OCI-M2 (cell line): ENCODE data around the gene MMP23B.
"Not testable (repeated sequence)": the region's sequence is repeated elsewhere in the genome, so short reads cannot be mapped to it uniquely, and the experiment has no call there.

ENCODE experiments used
- DNase-seq: peaks from one replicate; lab custom pipeline; 2025; ENCODE audit not compliant: unreplicated experiment; lab: John Stamatoyannopoulos, UW

Gene MMP23B

GRCh38 chr1:1630191-1630964 lies 1.6 kb upstream of the MMP23B start:
- no peak for DNase-seq

- no peak for DNase-seq
These were observed 800 bp upstream of the MMP23B start for GRCh38 chr1:1630965-1631781.

GRCh38 chr1:1633409-1633808 lies 1.4 kb downstream of the MMP23B start:
- not testable (repeated sequence) for DNase-seq

- not testable (repeated sequence) for DNase-seq
These were observed 2.6 kb downstream of the MMP23B start for GRCh38 chr1:1634613-1635012.

GRCh38 chr1:1636621-1637478 lies 4.9 kb downstream of the MMP23B start:
- not testable (repeated sequence) for DNase-seq

GRCh38 chr1:1637479-1637875 lies 5.5 kb downstream of the MMP23B start:
- DNase-seq: not testable (repeated sequence)

GRCh38 chr1:1638528-1638927 lies 6.6 kb downstream of the MMP23B start:
- not testable (repeated sequence) for DNase-seq

- DNase-seq: not testable (repeated sequence)
These were observed 7.4 kb downstream of the MMP23B start for GRCh38 chr1:1639368-1639767.

- DNase-seq: not testable (repeated sequence)
These were observed 8.1 kb downstream of the MMP23B start for GRCh38 chr1:1640081-1640480.

GRCh38 chr1:1640711-1641461 lies 8.9 kb downstream of the MMP23B start:
- not testable (repeated sequence) for DNase-seq

GRCh38 chr1:1646326-1646725 lies 14.4 kb downstream of the MMP23B start:
- not testable (repeated sequence) for DNase-seq

- peak; percentile 2 for DNase-seq
These were observed 15.7 kb downstream of the MMP23B start for GRCh38 chr1:1647567-1648241.

- DNase-seq: not testable (repeated sequence)
These were observed 16.3 kb downstream of the MMP23B start for GRCh38 chr1:1648265-1648664.

GRCh38 chr1:1658583-1659549 lies 26.9 kb downstream of the MMP23B start, which contains the start of gene CDK11B:
Gene CDK11B (minus strand): TSS chr1:1659004. CDS start chr1:1657485, 1,519 bp downstream.
- peak; percentile 50 for DNase-seq

- DNase-seq: not testable (repeated sequence)
These were observed 30.4 kb downstream of the MMP23B start for GRCh38 chr1:1662392-1662791.

GRCh38 chr1:1662830-1663560 lies 31.0 kb downstream of the MMP23B start:
- not testable (repeated sequence) for DNase-seq

GRCh38 chr1:1664318-1664717 lies 32.3 kb downstream of the MMP23B start:
- not testable (repeated sequence) for DNase-seq
